Hepatocyte (in vitro differentiated cells): ENCODE results near the gene SPECC1L.

ENCODE experiments used
- EZH2 ChIP-seq: fragments of 200-600 bp; sonication (generic); IDR thresholded peaks from 2 replicates; pipeline ENCODE4 v1.6.1; 2016; ENCODE audit warnings: antibody characterized with exemption, mild to moderate bottlenecking, borderline replicate concordance
- EZH2phosphoT487 ChIP-seq: fragments of 200-600 bp; sonication (generic); IDR thresholded peaks from one replicate; pipeline ENCODE4 v1.6.1; 2018; ENCODE audit warnings: antibody characterized with exemption, mild to moderate bottlenecking, low read depth, moderate library complexity; ENCODE audit not compliant: unreplicated experiment, severe bottlenecking

DNA sequence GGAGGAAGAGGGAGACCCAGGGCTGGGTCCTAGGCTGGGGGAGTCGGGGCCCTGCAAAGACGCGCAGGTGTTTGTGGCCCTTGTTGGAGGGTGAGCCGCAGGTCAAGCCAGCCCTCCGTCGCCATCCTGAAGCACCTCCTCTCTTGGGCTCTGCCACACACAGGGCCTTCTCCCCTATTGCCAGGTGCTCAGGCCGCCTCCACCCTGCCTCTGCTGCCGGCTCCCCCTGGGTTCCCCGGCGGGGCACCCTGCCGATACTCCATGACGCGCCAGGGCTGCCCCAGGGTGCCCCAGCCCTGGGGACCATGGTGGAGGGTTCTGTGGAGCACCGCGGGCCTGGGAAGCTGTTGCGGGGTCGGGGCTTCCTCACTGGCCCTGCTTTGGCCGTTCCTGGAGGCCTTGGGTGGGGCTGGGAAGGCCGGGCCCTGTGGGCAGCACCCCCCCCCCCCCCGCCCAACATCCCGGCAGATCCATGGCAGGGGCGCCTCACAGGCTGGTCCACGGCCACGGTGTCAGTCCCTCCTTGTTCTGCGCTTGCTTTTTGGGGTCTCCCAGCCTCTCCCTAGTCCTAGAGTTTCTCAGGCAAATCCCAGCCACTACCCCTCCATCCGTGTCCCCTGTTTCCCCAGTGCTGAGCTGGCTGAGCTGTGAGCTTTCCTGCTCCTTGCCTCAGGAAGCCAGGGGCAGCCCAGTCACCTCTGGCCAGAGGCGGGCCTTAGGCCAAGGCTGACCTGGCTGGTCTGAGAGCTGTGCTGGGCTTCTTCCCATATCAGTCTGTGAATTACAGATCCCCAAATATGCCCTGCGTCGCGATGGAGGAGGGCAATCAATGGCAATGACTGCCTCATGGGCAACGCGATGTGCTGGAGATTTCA is 154.5 kb downstream of the SPECC1L start:
- TF ChIP-seq EZH2phosphoT487 (no peak), EZH2 (no peak)
